ENCODE measurements around the gene PGBD1.

- TF ChIP-seq, protein P1, sequence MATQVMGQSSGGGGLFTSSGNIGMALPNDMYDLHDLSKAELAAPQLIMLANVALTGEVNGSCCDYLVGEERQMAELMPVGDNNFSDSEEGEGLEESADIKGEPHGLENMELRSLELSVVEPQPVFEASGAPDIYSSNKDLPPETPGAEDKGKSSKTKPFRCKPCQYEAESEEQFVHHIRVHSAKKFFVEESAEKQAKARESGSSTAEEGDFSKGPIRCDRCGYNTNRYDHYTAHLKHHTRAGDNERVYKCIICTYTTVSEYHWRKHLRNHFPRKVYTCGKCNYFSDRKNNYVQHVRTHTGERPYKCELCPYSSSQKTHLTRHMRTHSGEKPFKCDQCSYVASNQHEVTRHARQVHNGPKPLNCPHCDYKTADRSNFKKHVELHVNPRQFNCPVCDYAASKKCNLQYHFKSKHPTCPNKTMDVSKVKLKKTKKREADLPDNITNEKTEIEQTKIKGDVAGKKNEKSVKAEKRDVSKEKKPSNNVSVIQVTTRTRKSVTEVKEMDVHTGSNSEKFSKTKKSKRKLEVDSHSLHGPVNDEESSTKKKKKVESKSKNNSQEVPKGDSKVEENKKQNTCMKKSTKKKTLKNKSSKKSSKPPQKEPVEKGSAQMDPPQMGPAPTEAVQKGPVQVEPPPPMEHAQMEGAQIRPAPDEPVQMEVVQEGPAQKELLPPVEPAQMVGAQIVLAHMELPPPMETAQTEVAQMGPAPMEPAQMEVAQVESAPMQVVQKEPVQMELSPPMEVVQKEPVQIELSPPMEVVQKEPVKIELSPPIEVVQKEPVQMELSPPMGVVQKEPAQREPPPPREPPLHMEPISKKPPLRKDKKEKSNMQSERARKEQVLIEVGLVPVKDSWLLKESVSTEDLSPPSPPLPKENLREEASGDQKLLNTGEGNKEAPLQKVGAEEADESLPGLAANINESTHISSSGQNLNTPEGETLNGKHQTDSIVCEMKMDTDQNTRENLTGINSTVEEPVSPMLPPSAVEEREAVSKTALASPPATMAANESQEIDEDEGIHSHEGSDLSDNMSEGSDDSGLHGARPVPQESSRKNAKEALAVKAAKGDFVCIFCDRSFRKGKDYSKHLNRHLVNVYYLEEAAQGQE (IDR thresholded peaks at IDR 0.05; ENCODE audit: low read depth): no peak
- TF ChIP-seq MAX (IDR thresholded peaks at IDR 0.05) (no peak), YY1 (IDR thresholded peaks at IDR 0.05; ENCODE audit: low read depth) (no peak), EP300 (IDR thresholded peaks at IDR 0.05; ENCODE audit: borderline replicate concordance) (no peak), EGR1 (IDR thresholded peaks at IDR 0.05) (no peak), CEBPB (IDR thresholded peaks at IDR 0.05) (no peak), TEAD4 (IDR thresholded peaks at IDR 0.05) (no peak), RAD21 (IDR thresholded peaks at IDR 0.05; ENCODE audit: low read depth) (no peak), TAF1 (IDR thresholded peaks at IDR 0.05; ENCODE audit: low read depth) (no peak), FOXM1 (IDR thresholded peaks at IDR 0.05; ENCODE audit: borderline replicate concordance, low read depth) (no peak)
Measured at GRCh38 chr6:28274888-28275287, 6.5 kb upstream of the PGBD1 start.

Data from Ishikawa (cell line).